Chondrocyte (in vitro differentiated cells): ENCODE measurements around the gene TCL1A. TPM values are rescaled to one million over a fixed set of nuclear protein-coding genes. Genes with fewer than 3 reads are reported as not detected.

Source experiments
- DNase-seq: peaks from one replicate; pipeline ENCODE4 v3.0.0; 2021; ENCODE audit warnings: mixed read lengths, low spot score
- H3K27ac Mint-ChIP-seq: one replicate; pipeline ENCODE4 v1.8.0; 2021; ENCODE audit warnings: mild to moderate bottlenecking, moderate library complexity, mixed read lengths; ENCODE audit not compliant: unreplicated experiment
- H3K27me3 Mint-ChIP-seq: 2 replicates; pipeline ENCODE4 v1.8.0; 2021; ENCODE audit warnings: low read depth, mixed read lengths
- H3K36me3 Mint-ChIP-seq: 2 replicates; pipeline ENCODE4 v1.8.0; 2021; ENCODE audit warnings: low read depth, mixed read lengths
- H3K4me1 Mint-ChIP-seq: 2 replicates; pipeline ENCODE4 v1.8.0; 2021; ENCODE audit warnings: low read depth, mild to moderate bottlenecking, mixed read lengths
- H3K4me3 Mint-ChIP-seq: one replicate; pipeline ENCODE4 v1.8.0; 2021; ENCODE audit warnings: mild to moderate bottlenecking, moderate library complexity, mixed read lengths; ENCODE audit not compliant: unreplicated experiment
- H3K9me3 Mint-ChIP-seq: 2 replicates; pipeline ENCODE4 v1.8.0; 2021; ENCODE audit warnings: low read depth, mixed read lengths
- CTCF ChIP-seq: fragments of 200-600 bp; sonication (generic); IDR thresholded peaks from 2 replicates; pipeline ENCODE4 v1.5.0; 2021; ENCODE audit warnings: antibody characterized with exemption, mild to moderate bottlenecking, moderate library complexity
- total RNA-seq: library from RNA; stranded (reverse); gene quantifications from 3 replicates; pipeline ENCODE4 v1.2.1, GENCODE V29; 2021

TCL1A gene
- total RNA-seq, 1 donor from 2014 or later = not detected

- no peak for DNase-seq
- Mint-ChIP-seq H3K4me1 (no peaks in the 10 kb centered on the region), H3K27me3 (peaks cover 4% of the 10 kb centered on the region), H3K27ac (no peak overlapping the region), H3K4me3 (no peak overlapping the region), H3K36me3 (no peaks in the 10 kb centered on the region), H3K9me3 (no peaks in the 10 kb centered on the region)
- no peak for TF ChIP-seq CTCF
Observed at GRCh38 chr14:95686935-95687334, 27.0 kb downstream of the TCL1A start.

- no peaks in the 10 kb centered on the region for H3K9me3 Mint-ChIP-seq
- no peak within 1 kb of the TSS for H3K4me3 Mint-ChIP-seq
- H3K36me3 Mint-ChIP-seq = no peaks in the 10 kb centered on the region
- no peak within 1 kb of the TSS for H3K27ac Mint-ChIP-seq
- H3K4me1 Mint-ChIP-seq = no peaks in the 10 kb centered on the region
- no peak for TF ChIP-seq CTCF
- no peak for DNase-seq
- peaks cover 4% of the 10 kb centered on the region for H3K27me3 Mint-ChIP-seq
Observed at GRCh38 chr14:95685978-95686922, 27.7 kb downstream of the TCL1A start, which contains the start of gene TCL1B. TCL1B (plus strand) TSS chr14:95686426; CDS start chr14:95686468, 42 bp downstream.

- no peak overlapping the region for H3K4me3 Mint-ChIP-seq
- peak; percentile 31 for TF ChIP-seq CTCF
- H3K9me3 Mint-ChIP-seq = no peaks in the 10 kb centered on the region
- DNase-seq = no peak
- H3K27ac Mint-ChIP-seq = no peak overlapping the region
- peaks cover 10% of the 10 kb centered on the region for H3K27me3 Mint-ChIP-seq
- H3K4me1 Mint-ChIP-seq = no peaks in the 10 kb centered on the region
- no peaks in the 10 kb centered on the region for H3K36me3 Mint-ChIP-seq
Observed at GRCh38 chr14:95683793-95684192, 30.1 kb downstream of the TCL1A start.

- H3K4me3 Mint-ChIP-seq = no peak overlapping the region
- no peak overlapping the region for H3K27ac Mint-ChIP-seq
- no peaks in the 10 kb centered on the region for H3K9me3 Mint-ChIP-seq
- no peaks in the 10 kb centered on the region for H3K4me1 Mint-ChIP-seq
- H3K27me3 Mint-ChIP-seq = peaks cover 15% of the 10 kb centered on the region
- no peak for DNase-seq
- TF ChIP-seq CTCF = no peak
- H3K36me3 Mint-ChIP-seq = no peaks in the 10 kb centered on the region
Observed at GRCh38 chr14:95681153-95681552, 32.8 kb downstream of the TCL1A start.

GRCh38 chr14:95679998-95680735 lies 33.8 kb downstream of the TCL1A start:
- H3K4me3 Mint-ChIP-seq = no peak overlapping the region
- H3K36me3 Mint-ChIP-seq = no peaks in the 10 kb centered on the region
- H3K27ac Mint-ChIP-seq = no peak overlapping the region
- H3K4me1 Mint-ChIP-seq = no peaks in the 10 kb centered on the region
- no peak for DNase-seq
- peaks cover 15% of the 10 kb centered on the region for H3K27me3 Mint-ChIP-seq
- H3K9me3 Mint-ChIP-seq = no peaks in the 10 kb centered on the region
- peak; percentile 31 for TF ChIP-seq CTCF
